GM06990 (cell line): ENCODE measurements around the gene PRPS1.
A peak's percentile ranks its signal among the peaks of the same experiment; 100 is the strongest.

ENCODE experiments used
- DNase-seq: peaks from one replicate; pipeline ENCODE4 v3.0.0-alpha.2; 2011; ENCODE audit not compliant: insufficient read length; ENCODE audit errors: extremely low read depth
- H3K27me3 ChIP-seq: replicated peaks from 2 replicates; pipeline ENCODE4 v1.6.0; 2011; ENCODE audit warnings: low read length; ENCODE audit not compliant: control insufficient read depth, insufficient read depth
- H3K36me3 ChIP-seq: 2 replicates; pipeline ENCODE4 v1.5.1; 2011; ENCODE audit warnings: low read length; ENCODE audit not compliant: control insufficient read depth, insufficient read depth
- H3K4me3 ChIP-seq: replicated peaks from 2 replicates; pipeline ENCODE4 v1.5.1; 2011; ENCODE audit warnings: low read depth, mild to moderate bottlenecking, control low read depth, low read length
- TF ChIP-seq, protein P1 (sequence below): IDR thresholded peaks from 2 replicates; pipeline ENCODE4 v1.5.1; 2011; ENCODE audit warnings: low read length, control low read depth, mild to moderate bottlenecking, inconsistent platforms; ENCODE audit not compliant: insufficient read depth, poor library complexity, severe bottlenecking

The PRPS1 gene

GRCh38 chrX:107632346-107632745 is 4.0 kb downstream of the PRPS1 start:
- Histone ChIP-seq H3K4me3 (no peak overlapping the region), H3K36me3 (no peaks in the 10 kb centered on the region), H3K27me3 (no peaks in the 10 kb centered on the region)
- no peak for DNase-seq
- TF ChIP-seq, protein P1, sequence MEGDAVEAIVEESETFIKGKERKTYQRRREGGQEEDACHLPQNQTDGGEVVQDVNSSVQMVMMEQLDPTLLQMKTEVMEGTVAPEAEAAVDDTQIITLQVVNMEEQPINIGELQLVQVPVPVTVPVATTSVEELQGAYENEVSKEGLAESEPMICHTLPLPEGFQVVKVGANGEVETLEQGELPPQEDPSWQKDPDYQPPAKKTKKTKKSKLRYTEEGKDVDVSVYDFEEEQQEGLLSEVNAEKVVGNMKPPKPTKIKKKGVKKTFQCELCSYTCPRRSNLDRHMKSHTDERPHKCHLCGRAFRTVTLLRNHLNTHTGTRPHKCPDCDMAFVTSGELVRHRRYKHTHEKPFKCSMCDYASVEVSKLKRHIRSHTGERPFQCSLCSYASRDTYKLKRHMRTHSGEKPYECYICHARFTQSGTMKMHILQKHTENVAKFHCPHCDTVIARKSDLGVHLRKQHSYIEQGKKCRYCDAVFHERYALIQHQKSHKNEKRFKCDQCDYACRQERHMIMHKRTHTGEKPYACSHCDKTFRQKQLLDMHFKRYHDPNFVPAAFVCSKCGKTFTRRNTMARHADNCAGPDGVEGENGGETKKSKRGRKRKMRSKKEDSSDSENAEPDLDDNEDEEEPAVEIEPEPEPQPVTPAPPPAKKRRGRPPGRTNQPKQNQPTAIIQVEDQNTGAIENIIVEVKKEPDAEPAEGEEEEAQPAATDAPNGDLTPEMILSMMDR, result no peak

DNA sequence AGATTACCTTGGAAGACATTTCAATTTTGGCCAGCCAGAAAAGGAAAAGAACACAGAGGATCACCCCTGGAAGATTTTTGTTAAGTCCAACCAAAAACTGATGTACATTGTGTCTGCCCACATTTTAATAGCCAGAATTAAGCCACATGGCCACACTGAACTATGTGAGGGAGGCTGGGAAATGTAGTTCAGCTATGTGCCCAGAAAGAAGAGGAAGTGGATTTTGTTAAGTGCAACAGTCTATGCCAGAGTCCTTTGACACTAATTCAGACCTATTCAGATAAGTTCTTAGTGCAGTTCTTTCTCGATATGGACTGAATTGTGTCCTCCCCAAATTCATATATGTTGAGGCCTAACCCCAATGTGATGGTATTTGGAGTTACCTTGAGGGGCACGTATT is 18.4 kb downstream of the PRPS1 start:
- Histone ChIP-seq H3K4me3 (no peak overlapping the region), H3K27me3 (no peaks in the 10 kb centered on the region), H3K36me3 (peaks cover 3% of the 10 kb centered on the region)
- no peak for DNase-seq
- TF ChIP-seq, protein P1, result no peak

DNA sequence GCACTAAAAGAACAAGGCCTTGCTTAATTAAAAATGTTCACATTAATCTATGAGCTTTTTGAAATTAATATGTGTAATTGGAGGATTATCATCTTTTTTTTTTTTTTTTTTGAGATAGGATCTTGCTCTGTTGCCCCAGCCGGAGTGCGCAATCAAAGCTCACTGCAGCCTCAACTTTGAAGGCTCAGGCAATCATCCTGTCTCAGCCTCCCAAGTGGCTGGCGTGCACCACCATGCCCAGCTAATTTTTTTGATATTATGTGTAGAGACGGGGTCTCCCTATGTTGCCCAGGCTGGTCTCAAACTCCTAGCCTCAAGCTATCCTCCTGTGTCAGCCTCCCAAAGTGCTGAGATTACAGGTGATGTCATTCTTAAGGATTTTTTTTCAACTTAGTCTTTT is 20.0 kb downstream of the PRPS1 start:
- TF ChIP-seq, protein P1, result no peak
- DNase-seq, result no peak

GRCh38 chrX:107654566-107654871 is 26.2 kb downstream of the PRPS1 start:
- DNase-seq, result no peak
- no peaks in the 10 kb centered on the region for H3K27me3 ChIP-seq
- no peaks in the 10 kb centered on the region; the same call in 1 of the 2 replicates for H3K36me3 ChIP-seq
- TF ChIP-seq, protein P1, result no peak
- no peak overlapping the region for H3K4me3 ChIP-seq

More for the DNA sequence above, 20.0 kb downstream of the PRPS1 start:
- no peaks in the 10 kb centered on the region for H3K27me3 ChIP-seq
- H3K36me3 ChIP-seq, result peaks cover 3% of the 10 kb centered on the region
- H3K4me3 ChIP-seq, result no peak overlapping the region

GRCh38 chrX:107654872-107655761 is 26.8 kb downstream of the PRPS1 start:
- TF ChIP-seq, protein P1, result peak; percentile 81
- no peak overlapping the region for H3K4me3 ChIP-seq
- DNase-seq, result peak; percentile 45
- no peaks in the 10 kb centered on the region; the same call in 1 of the 2 replicates for H3K36me3 ChIP-seq
- H3K27me3 ChIP-seq, result no peaks in the 10 kb centered on the region

DNA sequence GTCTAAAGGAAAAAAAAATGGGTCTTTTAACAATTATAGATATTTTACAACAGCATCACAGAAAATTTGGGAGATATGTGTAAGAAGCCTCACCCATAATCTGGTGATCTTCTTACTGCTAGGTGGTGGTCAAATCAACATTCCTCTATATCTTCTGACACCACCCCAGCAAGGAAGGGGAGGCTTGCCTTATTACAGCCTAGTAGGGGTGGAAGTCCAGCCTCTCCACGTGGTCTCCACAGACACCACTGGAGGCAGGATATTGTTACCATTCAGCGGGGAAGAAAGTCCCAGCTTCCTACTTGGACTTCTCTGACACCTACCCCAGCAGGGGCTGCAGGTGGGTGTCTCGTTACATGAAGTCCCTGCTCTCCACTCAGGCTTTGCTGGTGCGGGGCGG is 28.7 kb downstream of the PRPS1 start:
- Histone ChIP-seq H3K36me3 (no peaks in the 10 kb centered on the region; the same call in 1 of the 2 replicates), H3K4me3 (no peak overlapping the region), H3K27me3 (no peaks in the 10 kb centered on the region)
- DNase-seq, result no peak
- TF ChIP-seq, protein P1, result no peak
